ENCODE measurements around the gene TDRD1. TPM values are rescaled to one million over a fixed set of nuclear protein-coding genes. Genes with fewer than 3 reads are reported as not detected.

TDRD1 gene, protein sequence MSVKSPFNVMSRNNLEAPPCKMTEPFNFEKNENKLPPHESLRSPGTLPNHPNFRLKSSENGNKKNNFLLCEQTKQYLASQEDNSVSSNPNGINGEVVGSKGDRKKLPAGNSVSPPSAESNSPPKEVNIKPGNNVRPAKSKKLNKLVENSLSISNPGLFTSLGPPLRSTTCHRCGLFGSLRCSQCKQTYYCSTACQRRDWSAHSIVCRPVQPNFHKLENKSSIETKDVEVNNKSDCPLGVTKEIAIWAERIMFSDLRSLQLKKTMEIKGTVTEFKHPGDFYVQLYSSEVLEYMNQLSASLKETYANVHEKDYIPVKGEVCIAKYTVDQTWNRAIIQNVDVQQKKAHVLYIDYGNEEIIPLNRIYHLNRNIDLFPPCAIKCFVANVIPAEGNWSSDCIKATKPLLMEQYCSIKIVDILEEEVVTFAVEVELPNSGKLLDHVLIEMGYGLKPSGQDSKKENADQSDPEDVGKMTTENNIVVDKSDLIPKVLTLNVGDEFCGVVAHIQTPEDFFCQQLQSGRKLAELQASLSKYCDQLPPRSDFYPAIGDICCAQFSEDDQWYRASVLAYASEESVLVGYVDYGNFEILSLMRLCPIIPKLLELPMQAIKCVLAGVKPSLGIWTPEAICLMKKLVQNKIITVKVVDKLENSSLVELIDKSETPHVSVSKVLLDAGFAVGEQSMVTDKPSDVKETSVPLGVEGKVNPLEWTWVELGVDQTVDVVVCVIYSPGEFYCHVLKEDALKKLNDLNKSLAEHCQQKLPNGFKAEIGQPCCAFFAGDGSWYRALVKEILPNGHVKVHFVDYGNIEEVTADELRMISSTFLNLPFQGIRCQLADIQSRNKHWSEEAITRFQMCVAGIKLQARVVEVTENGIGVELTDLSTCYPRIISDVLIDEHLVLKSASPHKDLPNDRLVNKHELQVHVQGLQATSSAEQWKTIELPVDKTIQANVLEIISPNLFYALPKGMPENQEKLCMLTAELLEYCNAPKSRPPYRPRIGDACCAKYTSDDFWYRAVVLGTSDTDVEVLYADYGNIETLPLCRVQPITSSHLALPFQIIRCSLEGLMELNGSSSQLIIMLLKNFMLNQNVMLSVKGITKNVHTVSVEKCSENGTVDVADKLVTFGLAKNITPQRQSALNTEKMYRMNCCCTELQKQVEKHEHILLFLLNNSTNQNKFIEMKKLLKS
- 0.59 and 0.72 TPM in 2 replicates for total RNA-seq

DNA sequence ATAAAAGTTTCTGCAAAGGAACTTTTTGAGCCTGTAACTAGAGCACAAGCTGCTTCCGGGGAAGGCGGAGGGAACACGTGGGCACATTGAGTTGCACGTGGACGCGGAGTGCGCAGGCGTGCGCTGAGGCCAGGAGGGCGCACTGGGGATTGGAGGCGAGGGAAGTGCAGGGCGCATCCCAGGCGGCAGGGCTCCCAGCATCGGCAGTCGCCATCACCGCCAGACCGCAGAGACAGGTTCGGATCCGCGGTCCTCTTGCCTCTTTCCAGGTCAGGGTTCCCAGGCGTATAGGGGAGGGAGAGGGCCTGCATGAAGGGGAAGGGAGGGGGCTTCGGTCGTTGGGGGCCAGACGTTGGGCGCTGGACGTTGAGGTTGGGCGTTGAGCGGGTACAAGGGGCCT lies at the start of gene TDRD1:
TSS of gene TDRD1 (plus strand) at position 206 of the 400 bp plus-strand sequence. CDS start 8,479 bp downstream, outside the sequence.
- H2AFZ ChIP-seq (ENCODE audit: low read length): no peak within 1 kb of the TSS

DNA sequence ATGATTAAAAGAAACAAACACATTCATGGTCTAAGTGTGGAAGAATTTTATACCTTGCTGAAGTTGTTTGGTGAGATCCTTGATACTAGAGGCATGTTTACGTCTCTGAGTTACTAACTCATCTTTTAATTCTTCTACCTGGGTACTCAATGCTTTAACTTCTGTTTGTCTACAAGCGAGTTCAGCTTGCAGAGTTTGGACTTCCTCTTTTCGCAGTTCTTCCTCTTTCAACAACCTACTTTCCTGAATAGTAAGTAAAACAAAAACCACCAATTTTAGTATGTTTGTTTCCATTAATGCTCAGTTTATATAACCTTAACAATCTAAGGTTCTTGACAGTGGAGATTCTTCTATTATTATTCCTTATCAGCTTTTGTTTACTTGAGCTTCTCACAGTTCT lies 48.1 kb upstream of the TDRD1 start:
- Histone ChIP-seq H4K20me1 (ENCODE audit: insufficient read depth, low read length) (no peaks in the 10 kb centered on the region), H3K79me2 (ENCODE audit: insufficient read depth, low read length) (no peaks in the 10 kb centered on the region), H3K27ac (ENCODE audit: low read depth, low read length) (no peak overlapping the region), H3K27me3 (ENCODE audit: insufficient read depth, low read length) (no peaks in the 10 kb centered on the region), H3K4me2 (ENCODE audit: insufficient read depth, low read length) (no peak overlapping the region), H3K9me3 (ENCODE audit: low read depth, low read length) (no peaks in the 10 kb centered on the region), H3K4me3 (ENCODE audit: insufficient read depth, low read length) (no peak overlapping the region), H3K4me1 (ENCODE audit: insufficient read depth, low read length) (no peaks in the 10 kb centered on the region), H2AFZ (ENCODE audit: low read length) (no peak overlapping the region), H3K36me3 (ENCODE audit: insufficient read depth, low read length) (peaks cover 34% of the 10 kb centered on the region)
- TF ChIP-seq, protein P1, sequence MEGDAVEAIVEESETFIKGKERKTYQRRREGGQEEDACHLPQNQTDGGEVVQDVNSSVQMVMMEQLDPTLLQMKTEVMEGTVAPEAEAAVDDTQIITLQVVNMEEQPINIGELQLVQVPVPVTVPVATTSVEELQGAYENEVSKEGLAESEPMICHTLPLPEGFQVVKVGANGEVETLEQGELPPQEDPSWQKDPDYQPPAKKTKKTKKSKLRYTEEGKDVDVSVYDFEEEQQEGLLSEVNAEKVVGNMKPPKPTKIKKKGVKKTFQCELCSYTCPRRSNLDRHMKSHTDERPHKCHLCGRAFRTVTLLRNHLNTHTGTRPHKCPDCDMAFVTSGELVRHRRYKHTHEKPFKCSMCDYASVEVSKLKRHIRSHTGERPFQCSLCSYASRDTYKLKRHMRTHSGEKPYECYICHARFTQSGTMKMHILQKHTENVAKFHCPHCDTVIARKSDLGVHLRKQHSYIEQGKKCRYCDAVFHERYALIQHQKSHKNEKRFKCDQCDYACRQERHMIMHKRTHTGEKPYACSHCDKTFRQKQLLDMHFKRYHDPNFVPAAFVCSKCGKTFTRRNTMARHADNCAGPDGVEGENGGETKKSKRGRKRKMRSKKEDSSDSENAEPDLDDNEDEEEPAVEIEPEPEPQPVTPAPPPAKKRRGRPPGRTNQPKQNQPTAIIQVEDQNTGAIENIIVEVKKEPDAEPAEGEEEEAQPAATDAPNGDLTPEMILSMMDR (IDR thresholded peaks at IDR 0.05; ENCODE audit: extremely low read depth, low read depth, low read length): no peak
- no peak for DNase-seq (ENCODE audit: insufficient read length, low spot score, missing footprints)

More for the DNA sequence above, at the start of gene TDRD1:
- TF ChIP-seq, protein P1 (IDR thresholded peaks at IDR 0.05; ENCODE audit: extremely low read depth, low read depth, low read length): no peak
- no peak for DNase-seq (ENCODE audit: insufficient read length, low spot score, missing footprints)
- H4K20me1 ChIP-seq (ENCODE audit: insufficient read depth, low read length): no peaks in the 10 kb centered on the region
- H3K79me2 ChIP-seq (ENCODE audit: insufficient read depth, low read length): peaks cover 2% of the 10 kb centered on the region
- no peaks in the 10 kb centered on the region for H3K36me3 ChIP-seq (ENCODE audit: insufficient read depth, low read length)
- H3K4me3 ChIP-seq (ENCODE audit: insufficient read depth, low read length): no peak within 1 kb of the TSS
- no peaks in the 10 kb centered on the region for H3K9me3 ChIP-seq (ENCODE audit: low read depth, low read length)
- H3K4me1 ChIP-seq (ENCODE audit: insufficient read depth, low read length): peaks cover 3% of the 10 kb centered on the region
- H3K4me2 ChIP-seq (ENCODE audit: insufficient read depth, low read length): no peak within 1 kb of the TSS
- no peak within 1 kb of the TSS for H3K27ac ChIP-seq (ENCODE audit: low read depth, low read length)
- peaks cover 6% of the 10 kb centered on the region for H3K27me3 ChIP-seq (ENCODE audit: insufficient read depth, low read length)

DNA sequence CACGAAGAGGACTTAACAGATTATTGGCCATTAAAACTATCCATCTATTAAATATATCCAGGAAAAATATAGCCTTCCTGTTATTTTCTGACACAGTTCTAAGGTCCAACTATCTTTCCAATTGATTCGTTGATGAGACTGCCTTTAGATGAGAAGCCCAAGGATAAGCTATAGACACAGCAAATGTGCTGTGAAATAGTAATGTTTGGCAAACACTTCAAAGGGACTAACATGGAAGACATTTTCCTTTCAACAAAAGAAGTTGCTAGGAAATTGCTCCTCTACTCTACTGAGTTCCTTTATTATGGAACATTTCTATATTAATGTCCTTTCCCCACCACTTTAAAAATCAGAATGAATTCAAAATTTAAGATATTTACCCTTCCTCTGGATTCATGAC lies 43.7 kb upstream of the TDRD1 start:
- H3K4me1 ChIP-seq (ENCODE audit: insufficient read depth, low read length): no peaks in the 10 kb centered on the region
- H3K27ac ChIP-seq (ENCODE audit: low read depth, low read length): no peak overlapping the region
- TF ChIP-seq, protein P1 (IDR thresholded peaks at IDR 0.05; ENCODE audit: extremely low read depth, low read depth, low read length): no peak
- peaks cover 9% of the 10 kb centered on the region for H3K36me3 ChIP-seq (ENCODE audit: insufficient read depth, low read length)
- H3K4me2 ChIP-seq (ENCODE audit: insufficient read depth, low read length): no peak overlapping the region
- no peaks in the 10 kb centered on the region for H4K20me1 ChIP-seq (ENCODE audit: insufficient read depth, low read length)
- no peak overlapping the region for H2AFZ ChIP-seq (ENCODE audit: low read length)
- DNase-seq (ENCODE audit: insufficient read length, low spot score, missing footprints): no peak
- no peaks in the 10 kb centered on the region for H3K79me2 ChIP-seq (ENCODE audit: insufficient read depth, low read length)
- no peaks in the 10 kb centered on the region for H3K27me3 ChIP-seq (ENCODE audit: insufficient read depth, low read length)
- no peaks in the 10 kb centered on the region for H3K9me3 ChIP-seq (ENCODE audit: low read depth, low read length)
- H3K4me3 ChIP-seq (ENCODE audit: insufficient read depth, low read length): no peak overlapping the region
